Gastrocnemius medialis (tissue), 4 donors: Measurements from ENCODE around the gene HEY2.
"Not testable (repeated sequence)": the region's sequence is repeated elsewhere in the genome, so short reads cannot be mapped to it uniquely, and the experiment has no call there.

Experiments
- POLR2A ChIP-seq, 2 donors: fragments of 450-650 bp; IDR thresholded peaks; one replicate each; pipeline ENCODE4 v1.6.1; 2017; ENCODE audit warnings: antibody characterized with exemption in 2 of 2, mild to moderate bottlenecking in 2 of 2, moderate library complexity in 2 of 2
- TF ChIP-seq, protein P1 (sequence below), 5 experiments: fragments of 450-650 bp in 3 of 5; fragments of 200-600 bp in 2 of 5; sonication (generic) in 2 of 5; IDR thresholded peaks in 4 of 5; conservative IDR thresholded peaks in 1 of 5; 1 replicate in 4 of 5; 2 replicates in 1 of 5; pipeline ENCODE4 v1.5.1; 2016 to 2019; ENCODE audit warnings: antibody characterized with exemption in 5 of 5, mild to moderate bottlenecking in 3 of 5, moderate library complexity in 3 of 5

GRCh38 chr6:125776107-125776826 lies 26.8 kb downstream of the HEY2 start:
- TF ChIP-seq, protein P1, sequence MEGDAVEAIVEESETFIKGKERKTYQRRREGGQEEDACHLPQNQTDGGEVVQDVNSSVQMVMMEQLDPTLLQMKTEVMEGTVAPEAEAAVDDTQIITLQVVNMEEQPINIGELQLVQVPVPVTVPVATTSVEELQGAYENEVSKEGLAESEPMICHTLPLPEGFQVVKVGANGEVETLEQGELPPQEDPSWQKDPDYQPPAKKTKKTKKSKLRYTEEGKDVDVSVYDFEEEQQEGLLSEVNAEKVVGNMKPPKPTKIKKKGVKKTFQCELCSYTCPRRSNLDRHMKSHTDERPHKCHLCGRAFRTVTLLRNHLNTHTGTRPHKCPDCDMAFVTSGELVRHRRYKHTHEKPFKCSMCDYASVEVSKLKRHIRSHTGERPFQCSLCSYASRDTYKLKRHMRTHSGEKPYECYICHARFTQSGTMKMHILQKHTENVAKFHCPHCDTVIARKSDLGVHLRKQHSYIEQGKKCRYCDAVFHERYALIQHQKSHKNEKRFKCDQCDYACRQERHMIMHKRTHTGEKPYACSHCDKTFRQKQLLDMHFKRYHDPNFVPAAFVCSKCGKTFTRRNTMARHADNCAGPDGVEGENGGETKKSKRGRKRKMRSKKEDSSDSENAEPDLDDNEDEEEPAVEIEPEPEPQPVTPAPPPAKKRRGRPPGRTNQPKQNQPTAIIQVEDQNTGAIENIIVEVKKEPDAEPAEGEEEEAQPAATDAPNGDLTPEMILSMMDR (IDR thresholded peaks at IDR 0.05 in 4 of 5, conservative IDR thresholded peaks at IDR 0.05 in 1 of 5) = not testable (repeated sequence)
- not testable (repeated sequence) for TF ChIP-seq POLR2A (IDR thresholded peaks at IDR 0.05)
